ENCODE measurements around the gene MACROD1. TPM values are rescaled to one million over a fixed set of nuclear protein-coding genes. Genes with fewer than 3 reads are reported as not detected.

Gene MACROD1
- total and polyA plus RNA-seq, 7 donors, result 14.2 to 33.9 (median 23.3) TPM

GRCh38 chr11:64078284-64078683, 87.6 kb downstream of the MACROD1 start:
- DNase-seq, result no peak
- no peaks in the 10 kb centered on the region for H3K36me3 ChIP-seq
- no peaks in the 10 kb centered on the region for H3K9me3 ChIP-seq
- WGBS, 2 donors, result 84 to 89% methylated on average over 11 of the region's 11 CpGs
- no peak overlapping the region for H3K4me3 ChIP-seq
- H3K4me1 ChIP-seq, result peaks cover 0 to 7% (median 0%) of the 10 kb centered on the region in 4 donors
- no peaks in the 10 kb centered on the region for H3K27me3 ChIP-seq
- no peak for TF ChIP-seq EP300 (IDR thresholded peaks at IDR 0.05)
- TF ChIP-seq POLR2AphosphoS5 (IDR thresholded peaks at IDR 0.05), result no peak
- TF ChIP-seq CTCF (IDR thresholded peaks at IDR 0.05), result no peak
- no peak for TF ChIP-seq POLR2A (IDR thresholded peaks at IDR 0.05)
- intact Hi-C loops (cut with DNase I), result no loop called here
- no peak overlapping the region for H3K27ac ChIP-seq

- Histone ChIP-seq H3K4me1 (peaks cover 0 to 9% (median under 1%) of the 10 kb centered on the region in 4 donors), H3K27me3 (no peaks in the 10 kb centered on the region), H3K4me3 (no peak overlapping the region), H3K36me3 (no peaks in the 10 kb centered on the region), H3K9me3 (no peaks in the 10 kb centered on the region), H3K27ac (no peak overlapping the region)
- intact Hi-C loops (cut with DNase I), result no loop called here
- DNase-seq, result no peak
- TF ChIP-seq POLR2AphosphoS5 (IDR thresholded peaks at IDR 0.05), result no peak
- no peak for TF ChIP-seq CTCF (IDR thresholded peaks at IDR 0.05)
- no peak for TF ChIP-seq EP300 (IDR thresholded peaks at IDR 0.05)
- no peak for TF ChIP-seq POLR2A (IDR thresholded peaks at IDR 0.05)
- 92 to 94% methylated on average over 12 of the region's 12 CpGs for WGBS, 2 donors
Measured at GRCh38 chr11:64077607-64078006, 88.3 kb downstream of the MACROD1 start.

- WGBS, 2 donors, result 85 to 90% methylated on average over 8 of the region's 8 CpGs
- Histone ChIP-seq H3K4me1 (peaks cover 0 to 18% (median 7%) of the 10 kb centered on the region in 4 donors), H3K27ac (no peak overlapping the region), H3K27me3 (no peaks in the 10 kb centered on the region), H3K36me3 (no peaks in the 10 kb centered on the region), H3K9me3 (no peaks in the 10 kb centered on the region), H3K4me3 (no peak overlapping the region)
- no peak for DNase-seq
- TF ChIP-seq EP300 (IDR thresholded peaks at IDR 0.05) (no peak), POLR2A (IDR thresholded peaks at IDR 0.05) (no peak), POLR2AphosphoS5 (IDR thresholded peaks at IDR 0.05) (no peak), CTCF (IDR thresholded peaks at IDR 0.05) (no peak)
- intact Hi-C loops (cut with DNase I), result no loop called here
Measured at GRCh38 chr11:64076758-64077157, 89.2 kb downstream of the MACROD1 start.

- no peaks in the 10 kb centered on the region for H3K27me3 ChIP-seq
- H3K9me3 ChIP-seq, result no peaks in the 10 kb centered on the region
- H3K4me1 ChIP-seq, result peaks cover 0 to 21% (median 8%) of the 10 kb centered on the region in 4 donors
- intact Hi-C loops (cut with DNase I), result no loop called here
- H3K27ac ChIP-seq, result no peak overlapping the region
- WGBS, 2 donors, result 76 to 79% methylated on average over 10 of the region's 10 CpGs
- no peak for TF ChIP-seq CTCF (IDR thresholded peaks at IDR 0.05)
- no peak for TF ChIP-seq POLR2AphosphoS5 (IDR thresholded peaks at IDR 0.05)
- no peak for TF ChIP-seq POLR2A (IDR thresholded peaks at IDR 0.05)
- TF ChIP-seq EP300 (IDR thresholded peaks at IDR 0.05), result no peak
- no peaks in the 10 kb centered on the region for H3K36me3 ChIP-seq
- no peak for DNase-seq
- no peak overlapping the region for H3K4me3 ChIP-seq
Measured at GRCh38 chr11:64074239-64074638, 91.7 kb downstream of the MACROD1 start.

- intact Hi-C loops (cut with DNase I), result no loop called here
- 85 to 86% methylated on average over 13 of the region's 13 CpGs for WGBS, 2 donors
- H3K4me3 ChIP-seq, result no peak overlapping the region
- no peaks in the 10 kb centered on the region for H3K27me3 ChIP-seq
- TF ChIP-seq CTCF (IDR thresholded peaks at IDR 0.05) (no peak), EP300 (IDR thresholded peaks at IDR 0.05) (no peak), POLR2A (IDR thresholded peaks at IDR 0.05) (no peak), POLR2AphosphoS5 (IDR thresholded peaks at IDR 0.05) (no peak)
- H3K4me1 ChIP-seq, result peaks cover 0 to 21% (median 8%) of the 10 kb centered on the region in 4 donors
- H3K9me3 ChIP-seq, result no peaks in the 10 kb centered on the region
- no peak overlapping the region for H3K27ac ChIP-seq
- DNase-seq, result no peak
- H3K36me3 ChIP-seq, result no peaks in the 10 kb centered on the region
Measured at GRCh38 chr11:64073542-64073941, 92.4 kb downstream of the MACROD1 start.
